Smooth muscle cell (in vitro differentiated cells): ENCODE results near the gene GMEB2. TPM values are rescaled to one million over a fixed set of nuclear protein-coding genes. Genes with fewer than 3 reads are reported as not detected.
"Not testable (repeated sequence)": the region's sequence is repeated elsewhere in the genome, so short reads cannot be mapped to it uniquely, and the experiment has no call there.

ENCODE experiments used
- DNase-seq: peaks from one replicate; lab custom pipeline; 2025; ENCODE audit not compliant: unreplicated experiment; lab: John Stamatoyannopoulos, UW
- H2AFZ ChIP-seq: fragments of 200-600 bp; sonication (generic); 2 replicates; pipeline ENCODE4 v1.6.0; 2016; ENCODE audit warnings: antibody characterized with exemption, low read depth, mild to moderate bottlenecking
- H3F3A ChIP-seq: fragments of 200-600 bp; sonication (generic); 2 replicates; pipeline ENCODE4 v1.6.0; 2017; ENCODE audit warnings: antibody characterized with exemption, low read depth
- H3K27ac ChIP-seq: fragments of 200-600 bp; sonication (generic); 2 replicates; pipeline ENCODE4 v1.5.1; 2016; ENCODE audit warnings: low read depth, mild to moderate bottlenecking
- H3K27me3 ChIP-seq: fragments of 200-600 bp; sonication (generic); 2 replicates; pipeline ENCODE4 v1.6.1; 2016; ENCODE audit warnings: low read depth, mild to moderate bottlenecking
- H3K36me3 ChIP-seq: fragments of 200-600 bp; sonication (generic); 2 replicates; pipeline ENCODE4 v1.5.1; 2016; ENCODE audit warnings: low read depth
- H3K4me1 ChIP-seq: fragments of 200-600 bp; sonication (generic); 2 replicates; pipeline ENCODE4 v1.5.1; 2016; ENCODE audit warnings: low read depth
- H3K4me2 ChIP-seq: fragments of 200-600 bp; sonication (generic); 2 replicates; pipeline ENCODE4 v1.6.0; 2016; ENCODE audit warnings: mild to moderate bottlenecking
- H3K4me3 ChIP-seq: fragments of 200-600 bp; sonication (generic); 2 replicates; pipeline ENCODE4 v1.5.1; 2016; ENCODE audit warnings: mild to moderate bottlenecking
- H3K79me2 ChIP-seq: fragments of 200-600 bp; sonication (generic); 2 replicates; pipeline ENCODE4 v1.6.0; 2016; ENCODE audit warnings: low read depth, mild to moderate bottlenecking
- H3K9ac ChIP-seq: fragments of 200-600 bp; sonication (generic); 2 replicates; pipeline ENCODE4 v1.6.0; 2016; ENCODE audit warnings: low read depth
- H3K9me3 ChIP-seq: fragments of 200-600 bp; sonication (generic); replicated peaks from 2 replicates; pipeline ENCODE4 v1.5.1; 2016; ENCODE audit warnings: low read depth
- H4K20me1 ChIP-seq: fragments of 200-600 bp; sonication (generic); 2 replicates; pipeline ENCODE4 v1.6.0; 2016; ENCODE audit warnings: low read depth
- WGBS: methylation state at CpG from one replicate; pipeline ENCODE4 v1.1.7; 2016; ENCODE audit warnings: low lambda C conversion rate; 5-methylcytosine and 5-hydroxymethylcytosine counted together
- polyA plus RNA-seq: library from polyadenylated mRNA; unstranded; fragments of >200 nt; fragmentation: Nextera tagmentation; extraction: Ambion mirVana; gene quantifications from 2 replicates; pipeline ENCODE4 v1.2.1, GENCODE V29; 2016
- total RNA-seq: library from RNA; depleted of rRNA; stranded (reverse); fragments of >200 nt; gene quantifications from 2 replicates; pipeline ENCODE4 v1.2.3, GENCODE V29; 2014
- TF ChIP-seq, protein P1 (sequence below): fragments of 200-600 bp; sonication (generic); IDR thresholded peaks from 2 replicates; pipeline ENCODE4 v1.5.1; 2017; ENCODE audit warnings: borderline replicate concordance, mild to moderate bottlenecking, antibody characterized with exemption; ENCODE audit not compliant: insufficient read depth, poor library complexity, severe bottlenecking

The GMEB2 gene
- total and polyA plus RNA-seq, 2 experiments from 2014 or later: 8.9 to 11.3 TPM

DNA sequence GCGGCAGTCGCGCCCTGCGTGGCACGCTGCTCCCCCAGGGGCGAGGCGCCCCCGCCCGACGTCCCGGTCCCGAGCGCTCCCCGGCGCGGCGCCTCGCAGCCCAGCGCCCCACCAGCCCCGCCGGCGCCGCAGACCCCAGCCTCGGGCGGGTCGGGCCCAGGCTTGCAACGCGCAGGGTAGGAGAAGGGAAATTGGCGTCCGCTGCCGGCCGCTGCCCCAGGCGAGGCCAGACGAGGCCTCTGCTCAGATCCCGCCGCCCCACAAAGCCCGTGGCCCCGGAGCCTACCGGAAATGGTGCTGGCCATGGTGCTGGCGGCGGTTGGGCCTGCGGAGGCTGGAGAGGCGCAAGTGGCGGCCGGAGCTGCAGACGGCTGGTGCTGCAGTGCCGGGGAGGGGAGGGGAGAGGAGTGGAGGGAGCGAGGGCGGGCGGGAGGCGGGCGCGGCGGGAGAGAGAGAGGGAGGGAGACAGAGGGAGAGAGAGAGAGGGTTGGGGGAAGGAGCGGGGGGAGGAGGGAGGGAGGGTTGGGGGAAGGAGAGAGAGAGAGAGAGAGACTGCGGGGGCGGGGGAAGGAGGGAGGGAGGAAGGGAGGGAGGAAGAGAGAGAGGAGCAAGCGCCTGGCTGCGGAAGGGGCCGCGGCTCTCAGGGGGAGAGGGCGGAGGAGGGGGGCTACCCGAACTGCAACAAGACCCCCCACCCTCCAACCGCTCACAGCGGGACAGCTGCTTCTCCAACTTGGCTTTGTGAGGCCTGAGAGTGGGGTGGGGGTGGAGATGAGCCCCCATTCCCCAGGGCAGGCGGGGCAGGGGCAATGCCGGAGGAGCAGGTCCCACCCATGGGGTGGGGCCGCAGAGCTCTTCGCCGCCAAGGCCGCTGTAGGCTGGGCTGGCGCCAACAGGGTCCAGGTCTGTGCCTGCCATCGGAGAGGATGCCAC lies 26.4 kb upstream of the GMEB2 start, which contains the start of gene STMN3:
Gene STMN3, minus strand, starts transcription at position 384 of the 933 bp plus-strand sequence. Its CDS starts 79 bp downstream, at position 305.
- Histone ChIP-seq H3K9me3 (no peaks in the 10 kb centered on the region), H3K79me2 (no peaks in the 10 kb centered on the region), H3F3A (no peaks in the 10 kb centered on the region), H2AFZ (peak within 1 kb of the TSS; percentile 6), H3K36me3 (no peaks in the 10 kb centered on the region), H3K27me3 (no peaks in the 10 kb centered on the region), H3K4me2 (peak within 1 kb of the TSS; percentile 94), H3K4me1 (peaks cover 4% of the 10 kb centered on the region), H3K27ac (no peak within 1 kb of the TSS), H4K20me1 (peaks cover 13% of the 10 kb centered on the region), H3K4me3 (peak within 1 kb of the TSS; percentile 58), H3K9ac (no peak within 1 kb of the TSS)
- WGBS: under 1% methylated on average over 25 of the region's 73 CpGs
- DNase-seq: peak; percentile 76
- TF ChIP-seq, protein P1, sequence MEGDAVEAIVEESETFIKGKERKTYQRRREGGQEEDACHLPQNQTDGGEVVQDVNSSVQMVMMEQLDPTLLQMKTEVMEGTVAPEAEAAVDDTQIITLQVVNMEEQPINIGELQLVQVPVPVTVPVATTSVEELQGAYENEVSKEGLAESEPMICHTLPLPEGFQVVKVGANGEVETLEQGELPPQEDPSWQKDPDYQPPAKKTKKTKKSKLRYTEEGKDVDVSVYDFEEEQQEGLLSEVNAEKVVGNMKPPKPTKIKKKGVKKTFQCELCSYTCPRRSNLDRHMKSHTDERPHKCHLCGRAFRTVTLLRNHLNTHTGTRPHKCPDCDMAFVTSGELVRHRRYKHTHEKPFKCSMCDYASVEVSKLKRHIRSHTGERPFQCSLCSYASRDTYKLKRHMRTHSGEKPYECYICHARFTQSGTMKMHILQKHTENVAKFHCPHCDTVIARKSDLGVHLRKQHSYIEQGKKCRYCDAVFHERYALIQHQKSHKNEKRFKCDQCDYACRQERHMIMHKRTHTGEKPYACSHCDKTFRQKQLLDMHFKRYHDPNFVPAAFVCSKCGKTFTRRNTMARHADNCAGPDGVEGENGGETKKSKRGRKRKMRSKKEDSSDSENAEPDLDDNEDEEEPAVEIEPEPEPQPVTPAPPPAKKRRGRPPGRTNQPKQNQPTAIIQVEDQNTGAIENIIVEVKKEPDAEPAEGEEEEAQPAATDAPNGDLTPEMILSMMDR: no peak

DNA sequence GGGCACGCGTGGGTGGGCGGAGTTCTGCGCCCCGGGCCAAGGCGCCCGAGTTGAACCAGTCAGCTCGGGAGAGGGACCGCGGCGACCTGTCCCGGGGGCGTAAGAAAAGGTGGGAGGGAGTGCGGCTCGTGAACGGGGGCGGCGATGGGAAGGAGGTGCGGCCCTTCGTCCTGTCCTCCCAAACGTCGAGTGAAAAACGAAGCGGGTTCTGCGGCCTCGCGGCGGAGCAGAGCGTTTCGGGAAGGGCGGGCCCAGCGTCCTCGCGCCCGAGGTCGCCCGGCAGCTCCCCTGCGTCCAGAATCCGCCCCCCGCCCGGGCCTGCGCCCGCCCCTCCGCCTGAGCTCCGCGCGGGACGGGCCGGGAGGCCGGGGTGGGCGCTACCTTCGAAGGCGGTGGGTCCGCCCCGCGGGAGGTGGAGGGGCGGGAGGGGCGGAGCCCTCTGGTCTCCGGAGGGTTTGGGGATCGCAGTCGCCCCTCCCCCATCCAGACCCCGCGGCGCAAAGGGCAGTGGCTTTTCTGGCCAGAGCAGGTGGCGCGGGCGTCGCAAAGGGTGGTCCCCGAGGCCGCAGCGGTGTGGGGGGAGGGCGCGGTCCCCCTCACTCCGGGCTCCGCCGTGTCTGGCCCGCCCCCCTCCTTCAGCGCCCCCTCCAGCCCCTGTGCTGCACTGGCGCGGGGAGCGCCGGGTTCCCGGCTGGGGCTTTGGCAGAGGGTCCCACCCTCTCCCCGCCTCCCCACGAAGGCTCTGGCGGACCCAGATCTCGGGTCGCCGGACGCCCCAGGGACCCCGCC lies 25.5 kb upstream of the GMEB2 start:
- no CpG with 5 or more reads among the region's 91 CpGs for WGBS
- Histone ChIP-seq H3K79me2 (no peaks in the 10 kb centered on the region), H3K9me3 (no peaks in the 10 kb centered on the region), H4K20me1 (peaks cover 13% of the 10 kb centered on the region), H3F3A (no peaks in the 10 kb centered on the region), H3K4me2 (peak overlapping the region; percentile 94), H3K27me3 (no peaks in the 10 kb centered on the region), H3K4me1 (no peaks in the 10 kb centered on the region), H2AFZ (peak overlapping the region; percentile 6), H3K27ac (no peak overlapping the region), H3K9ac (no peak overlapping the region), H3K4me3 (peak overlapping the region; percentile 58), H3K36me3 (no peaks in the 10 kb centered on the region)
- no peak for DNase-seq
- TF ChIP-seq, protein P1: no peak

DNA sequence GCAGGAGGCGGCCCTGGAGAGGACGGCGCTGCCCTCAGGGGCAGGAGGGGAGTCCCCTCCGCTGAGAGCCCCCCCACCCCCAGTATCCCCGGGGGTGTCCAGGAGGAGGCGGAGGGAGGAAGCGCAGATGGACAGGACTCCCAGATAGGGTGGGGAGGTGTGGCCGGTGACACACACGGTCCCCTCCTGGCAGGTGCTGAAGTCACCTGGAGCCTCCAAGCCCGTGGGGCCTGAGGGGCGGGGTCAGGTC lies 25.0 kb upstream of the GMEB2 start:
- Histone ChIP-seq H3F3A (no peaks in the 10 kb centered on the region), H3K9me3 (no peaks in the 10 kb centered on the region), H3K4me2 (peak overlapping the region; percentile 94), H3K27ac (no peak overlapping the region), H3K9ac (no peak overlapping the region), H3K4me3 (peak overlapping the region; percentile 58), H3K36me3 (no peaks in the 10 kb centered on the region), H4K20me1 (peaks cover 13% of the 10 kb centered on the region), H3K79me2 (no peaks in the 10 kb centered on the region), H3K4me1 (no peaks in the 10 kb centered on the region), H2AFZ (no peak overlapping the region), H3K27me3 (no peaks in the 10 kb centered on the region)
- 38% methylated on average over 7 of the region's 11 CpGs for WGBS
- TF ChIP-seq, protein P1: no peak
- no peak for DNase-seq

DNA sequence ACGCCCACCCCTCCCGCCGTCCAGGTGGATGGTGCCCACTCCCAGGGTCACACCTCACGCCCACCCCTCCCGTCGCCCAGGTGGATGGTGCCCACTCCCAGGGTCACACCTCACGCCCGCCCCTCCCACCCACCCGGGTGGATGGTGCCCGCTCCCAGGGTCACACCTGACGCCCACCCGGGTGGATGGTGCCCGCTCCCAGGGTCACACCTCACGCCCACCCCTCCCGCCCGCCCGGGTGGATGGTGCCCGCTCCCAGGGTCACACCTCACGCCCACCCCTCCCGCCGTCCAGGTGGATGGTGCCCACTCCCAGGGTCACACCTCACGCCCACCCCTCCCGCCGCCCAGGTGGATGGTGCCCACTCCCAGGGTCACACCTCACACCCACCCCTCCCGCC lies 23.6 kb upstream of the GMEB2 start:
- not testable (repeated sequence) for H3K4me3 ChIP-seq, H3K27me3 ChIP-seq, H3K27ac ChIP-seq, H3K4me2 ChIP-seq, H3F3A ChIP-seq, H3K4me1 ChIP-seq, DNase-seq, H2AFZ ChIP-seq, H3K9ac ChIP-seq, H3K36me3 ChIP-seq, H3K9me3 ChIP-seq, H3K79me2 ChIP-seq
- H4K20me1 ChIP-seq: peaks cover 13% of the 10 kb centered on the region
- 98% methylated on average over 14 of the region's 25 CpGs for WGBS
